ENCODE measurements around the gene IL36RN.

Gene IL36RN

GRCh38 chr2:113061241-113061640, 2.2 kb downstream of the IL36RN start:
- Histone ChIP-seq H3K4me2 (ENCODE audit: low read length) (no peak overlapping the region), H3K9me3 (ENCODE audit: insufficient read depth, low read length) (no peaks in the 10 kb centered on the region), H3K79me2 (ENCODE audit: low read length) (no peaks in the 10 kb centered on the region), H3K36me3 (replicated peaks; ENCODE audit: low read depth, low read length) (no peaks in the 10 kb centered on the region), H3K4me3 (ENCODE audit: low read length) (no peak overlapping the region), H4K20me1 (ENCODE audit: insufficient read depth, low read length) (no peaks in the 10 kb centered on the region), H3K9ac (ENCODE audit: low read length) (no peak overlapping the region), H3K27me3 (ENCODE audit: low read depth, low read length) (no peaks in the 10 kb centered on the region), H3K27ac (ENCODE audit: low read length) (no peak overlapping the region), H3K4me1 (ENCODE audit: low read length) (no peaks in the 10 kb centered on the region), H2AFZ (ENCODE audit: low read depth, low read length) (no peak overlapping the region)
- TF ChIP-seq CTCF (IDR thresholded peaks at IDR 0.05; ENCODE audit: low read depth, low read length) (no peak), EZH2phosphoT487 (IDR thresholded peaks at IDR 0.05; ENCODE audit: low read depth) (no peak)

GRCh38 chr2:113061896-113062770, 3.1 kb downstream of the IL36RN start:
- Histone ChIP-seq H3K9ac (ENCODE audit: low read length) (no peak overlapping the region), H2AFZ (ENCODE audit: low read depth, low read length) (no peak overlapping the region), H3K9me3 (ENCODE audit: insufficient read depth, low read length) (no peaks in the 10 kb centered on the region), H3K4me2 (ENCODE audit: low read length) (no peak overlapping the region), H3K27me3 (ENCODE audit: low read depth, low read length) (no peaks in the 10 kb centered on the region), H3K4me3 (ENCODE audit: low read length) (no peak overlapping the region), H3K79me2 (ENCODE audit: low read length) (no peaks in the 10 kb centered on the region), H3K36me3 (replicated peaks; ENCODE audit: low read depth, low read length) (no peaks in the 10 kb centered on the region), H3K4me1 (ENCODE audit: low read length) (no peaks in the 10 kb centered on the region), H3K27ac (ENCODE audit: low read length) (no peak overlapping the region), H4K20me1 (ENCODE audit: insufficient read depth, low read length) (no peaks in the 10 kb centered on the region)
- TF ChIP-seq EZH2phosphoT487 (IDR thresholded peaks at IDR 0.05; ENCODE audit: low read depth) (no peak), CTCF (IDR thresholded peaks at IDR 0.05; ENCODE audit: low read depth, low read length) (no peak)

- Histone ChIP-seq H3K27me3 (ENCODE audit: low read depth, low read length) (no peaks in the 10 kb centered on the region), H4K20me1 (ENCODE audit: insufficient read depth, low read length) (no peaks in the 10 kb centered on the region), H3K27ac (ENCODE audit: low read length) (no peak overlapping the region), H3K4me1 (ENCODE audit: low read length) (no peaks in the 10 kb centered on the region), H2AFZ (ENCODE audit: low read depth, low read length) (no peak overlapping the region), H3K36me3 (replicated peaks; ENCODE audit: low read depth, low read length) (no peaks in the 10 kb centered on the region), H3K4me2 (ENCODE audit: low read length) (no peak overlapping the region), H3K79me2 (ENCODE audit: low read length) (no peaks in the 10 kb centered on the region), H3K4me3 (ENCODE audit: low read length) (no peak overlapping the region), H3K9me3 (ENCODE audit: insufficient read depth, low read length) (no peaks in the 10 kb centered on the region), H3K9ac (ENCODE audit: low read length) (no peak overlapping the region)
- TF ChIP-seq EZH2phosphoT487 (IDR thresholded peaks at IDR 0.05; ENCODE audit: low read depth) = no peak
- TF ChIP-seq CTCF (IDR thresholded peaks at IDR 0.05; ENCODE audit: low read depth, low read length) = no peak
Observed at GRCh38 chr2:113064281-113064680, 5.3 kb downstream of the IL36RN start.

GRCh38 chr2:113064898-113065297, 5.9 kb downstream of the IL36RN start:
- no peaks in the 10 kb centered on the region for H4K20me1 ChIP-seq (ENCODE audit: insufficient read depth, low read length)
- TF ChIP-seq EZH2phosphoT487 (IDR thresholded peaks at IDR 0.05; ENCODE audit: low read depth) = no peak
- TF ChIP-seq CTCF (IDR thresholded peaks at IDR 0.05; ENCODE audit: low read depth, low read length) = no peak

More at GRCh38 chr2:113064898-113065297, 5.9 kb downstream of the IL36RN start:
- Histone ChIP-seq H3K9me3 (ENCODE audit: insufficient read depth, low read length) (no peaks in the 10 kb centered on the region), H2AFZ (ENCODE audit: low read depth, low read length) (no peak overlapping the region), H3K27ac (ENCODE audit: low read length) (no peak overlapping the region), H3K9ac (ENCODE audit: low read length) (no peak overlapping the region), H3K4me2 (ENCODE audit: low read length) (no peak overlapping the region), H3K27me3 (ENCODE audit: low read depth, low read length) (no peaks in the 10 kb centered on the region), H3K4me3 (ENCODE audit: low read length) (no peak overlapping the region), H3K79me2 (ENCODE audit: low read length) (no peaks in the 10 kb centered on the region), H3K4me1 (ENCODE audit: low read length) (no peaks in the 10 kb centered on the region), H3K36me3 (replicated peaks; ENCODE audit: low read depth, low read length) (no peaks in the 10 kb centered on the region)
